NCI-H1436 treated with DMSO at 0.1 percent for 48 hours (cell line): ENCODE data around the gene TRIB2.
"Not testable (repeated sequence)": the region's sequence is repeated elsewhere in the genome, so short reads cannot be mapped to it uniquely, and the experiment has no call there.

Experiments used
- DNase-seq: peaks from one replicate; lab custom pipeline; 2025; lab: John Stamatoyannopoulos, UW

Gene TRIB2

GRCh38 chr2:12716282-12717190 is at the start of gene TRIB2:
Gene TRIB2 (plus strand): TSS chr2:12716936. CDS start chr2:12718308, 1,372 bp downstream.
- no peak for DNase-seq

DNA sequence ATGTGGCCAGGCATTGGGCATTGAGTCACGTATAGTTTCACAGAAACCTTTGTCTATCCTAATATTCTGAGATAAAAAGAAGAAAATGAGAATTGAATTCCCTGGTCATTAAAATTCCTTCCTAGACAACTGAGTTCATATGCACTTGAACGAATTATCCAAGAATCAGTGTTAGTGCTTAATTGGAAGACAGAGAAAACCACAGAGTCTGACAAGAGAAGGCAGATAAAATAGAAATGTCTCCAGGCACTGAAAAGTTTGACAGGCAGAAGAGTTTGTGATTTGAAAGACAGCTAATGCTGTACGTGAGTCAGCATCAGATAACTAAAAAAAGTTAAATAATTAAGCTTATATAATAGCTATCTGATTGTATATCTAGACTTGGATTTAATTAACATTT is 47.7 kb upstream of the TRIB2 start:
- DNase-seq, result no peak

GRCh38 chr2:12672711-12673315 is 43.9 kb upstream of the TRIB2 start:
- DNase-seq, result no peak

DNA sequence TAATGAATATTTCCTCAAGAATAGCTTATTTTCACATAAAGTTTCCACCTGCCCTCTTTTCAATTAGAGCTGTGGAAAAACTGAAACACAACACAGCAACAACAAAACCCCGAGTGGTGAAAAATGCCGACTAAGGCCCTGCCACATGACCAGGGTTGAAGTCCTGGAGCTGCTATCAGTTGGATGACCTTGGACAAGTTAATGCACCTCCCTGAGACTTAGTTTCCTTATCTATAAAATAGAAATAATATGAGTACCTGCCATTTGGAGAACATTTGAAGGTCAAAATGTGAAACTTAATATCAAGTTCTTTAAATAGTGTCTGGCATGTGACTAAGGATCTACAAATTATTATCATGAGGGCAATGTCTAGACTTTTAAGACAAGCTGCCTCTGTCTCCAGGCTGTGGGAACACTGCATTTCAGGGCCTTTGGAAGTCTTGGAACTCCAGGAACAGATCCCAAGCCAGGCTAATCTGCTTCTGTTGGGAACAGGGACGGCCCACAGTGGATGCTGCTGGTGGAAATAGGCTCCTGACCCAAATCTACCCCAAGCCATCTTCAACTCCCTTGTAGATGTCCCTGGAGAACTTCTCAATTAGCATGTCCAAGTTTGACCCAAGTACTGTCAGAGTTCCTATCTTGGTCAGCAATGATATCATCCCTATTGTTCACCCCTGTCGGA is 42.0 kb upstream of the TRIB2 start:
- DNase-seq, result no peak

DNA sequence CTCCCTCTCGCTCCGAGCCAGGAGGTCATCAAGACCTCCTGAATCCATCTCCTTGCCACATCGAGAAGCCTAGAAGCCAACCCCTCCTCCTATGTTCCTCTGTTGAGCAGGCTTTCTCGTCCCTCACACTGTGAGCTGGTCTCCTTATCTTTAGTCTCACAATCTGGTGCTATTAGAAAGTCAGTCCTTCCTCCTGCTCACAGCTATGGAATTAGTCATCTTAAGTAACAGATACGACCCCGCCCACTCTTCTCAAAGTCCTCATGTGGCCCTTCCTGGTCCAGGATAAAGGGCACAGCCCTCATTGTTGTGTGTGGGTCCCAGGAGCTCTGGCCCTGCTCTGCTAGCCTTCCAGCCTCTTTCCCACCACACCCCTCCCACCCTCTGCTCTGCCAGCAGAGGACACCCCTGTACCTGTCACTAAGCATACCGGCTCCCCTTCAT is 41.4 kb upstream of the TRIB2 start:
- no peak for DNase-seq

GRCh38 chr2:12675801-12676200 is 40.9 kb upstream of the TRIB2 start:
- no peak for DNase-seq

GRCh38 chr2:12676771-12677170 is 40.0 kb upstream of the TRIB2 start:
- no peak for DNase-seq

DNA sequence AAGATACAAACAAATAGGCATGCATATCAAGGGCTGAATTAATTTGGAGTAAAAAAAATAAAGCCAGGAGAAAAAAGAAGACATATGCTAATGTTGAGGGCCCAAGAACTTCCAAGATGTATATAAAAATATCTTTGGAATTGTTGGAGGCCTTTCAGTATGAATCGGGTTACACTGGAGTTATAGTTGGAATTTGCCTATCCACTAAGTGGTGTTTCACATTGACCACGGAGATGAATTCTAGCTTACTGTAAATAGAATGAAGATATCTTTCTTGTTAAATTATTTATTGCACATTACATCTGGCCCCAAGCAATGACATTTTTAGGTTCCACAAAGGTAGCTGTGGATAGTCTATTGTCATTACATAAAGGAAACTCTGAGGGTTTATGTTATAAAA is 38.5 kb upstream of the TRIB2 start:
- DNase-seq, result no peak

DNA sequence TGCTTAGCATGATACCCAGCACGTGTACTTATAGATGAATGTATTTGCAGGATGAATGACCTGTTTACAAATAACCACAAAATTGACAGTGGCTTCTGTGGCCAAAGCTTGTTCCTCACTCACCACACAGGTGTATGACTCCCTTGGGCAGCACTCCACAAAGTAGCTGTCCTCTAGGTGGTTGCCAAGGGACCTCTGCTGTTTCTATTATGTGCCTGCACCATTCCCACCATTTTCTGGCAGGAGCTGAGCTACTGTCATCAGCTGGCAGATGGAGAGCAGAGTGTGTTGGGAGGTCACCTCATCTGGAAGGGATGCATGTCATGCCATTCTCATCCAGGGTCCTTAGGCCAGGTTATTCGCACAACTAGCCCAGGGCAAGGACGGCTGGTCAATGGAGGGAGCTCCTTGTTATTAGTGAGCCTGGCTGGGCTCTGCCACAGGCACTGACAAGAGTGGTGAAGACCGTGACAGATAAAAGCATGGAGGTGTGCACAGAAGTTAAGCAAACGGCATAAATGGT is 37.1 kb upstream of the TRIB2 start:
- DNase-seq, result no peak

DNA sequence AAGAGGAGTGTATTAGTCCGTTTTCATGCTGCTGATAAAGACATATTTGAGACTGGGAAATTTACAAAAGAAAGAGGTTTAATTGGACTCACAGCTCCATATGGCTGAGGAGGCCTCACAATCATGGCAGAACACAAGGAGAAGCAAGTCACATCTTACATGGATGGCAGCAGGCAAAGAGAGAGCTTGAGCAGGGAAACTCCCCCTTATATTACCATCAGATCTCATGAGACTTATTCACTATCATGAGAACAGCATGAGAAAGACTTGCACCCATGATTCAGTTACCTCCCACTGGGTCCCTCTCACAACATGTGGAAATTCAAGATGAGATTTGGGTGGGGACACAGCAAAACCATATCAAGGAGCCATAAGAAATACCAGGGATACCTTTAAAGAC is 36.6 kb upstream of the TRIB2 start:
- not testable (repeated sequence) for DNase-seq

GRCh38 chr2:12682017-12682416 is 34.7 kb upstream of the TRIB2 start:
- DNase-seq, result no peak

DNA sequence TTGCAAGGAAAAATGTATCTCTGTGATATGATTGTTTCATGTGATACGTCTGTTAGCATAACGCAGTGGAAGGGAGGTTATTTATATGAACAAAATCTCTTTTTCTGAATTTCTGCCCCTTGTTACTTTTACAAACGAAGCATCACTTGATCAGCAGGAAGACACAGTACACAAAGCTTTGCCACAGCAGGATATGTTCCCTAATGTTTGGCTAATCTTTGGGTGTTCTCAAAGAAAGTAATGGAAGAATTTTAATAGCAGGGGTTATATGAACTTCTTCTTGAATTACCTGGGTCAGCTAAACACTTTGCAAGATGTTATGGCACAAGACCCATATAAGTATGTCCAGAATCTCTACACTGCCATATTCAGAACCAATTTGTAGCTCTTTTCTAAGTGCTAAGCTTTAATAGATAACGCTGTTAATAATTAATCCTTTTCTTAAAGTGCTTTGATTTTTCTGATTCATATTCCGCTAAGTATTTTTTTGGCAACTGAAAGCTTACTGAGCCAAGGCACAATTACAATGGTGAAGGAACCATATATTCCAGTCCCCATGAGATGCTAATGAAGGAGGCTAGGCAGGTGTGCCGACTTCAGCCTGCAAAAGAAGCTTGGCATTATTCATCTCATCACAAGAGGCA is 33.2 kb upstream of the TRIB2 start:
- no peak for DNase-seq

GRCh38 chr2:12684471-12684936 is 32.2 kb upstream of the TRIB2 start:
- no peak for DNase-seq

DNA sequence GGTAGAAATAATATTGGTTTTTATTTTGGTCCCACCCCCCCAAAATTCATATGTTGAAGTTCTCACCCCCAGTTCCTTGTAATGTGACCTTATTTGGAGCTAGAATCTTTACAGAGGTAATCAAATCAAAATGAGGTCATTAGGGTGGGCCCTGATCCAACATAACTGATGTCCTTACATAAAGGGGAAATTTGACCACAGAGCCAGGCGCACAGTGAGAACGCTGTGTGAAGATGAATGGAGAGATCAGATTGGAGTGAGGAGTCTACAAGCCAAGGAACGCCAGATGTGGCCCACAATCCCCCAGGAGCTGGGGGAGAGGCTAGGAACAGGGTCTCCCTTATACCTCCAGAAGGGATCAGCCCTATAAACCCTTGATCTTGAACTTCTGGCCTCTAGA is 31.6 kb upstream of the TRIB2 start:
- DNase-seq, result no peak

GRCh38 chr2:12685956-12686355 is 30.8 kb upstream of the TRIB2 start:
- DNase-seq, result no peak

- no peak for DNase-seq
Observed at GRCh38 chr2:12686708-12687283, 29.9 kb upstream of the TRIB2 start.

GRCh38 chr2:12688091-12688490 is 28.6 kb upstream of the TRIB2 start:
- no peak for DNase-seq

GRCh38 chr2:12688893-12689292 is 27.8 kb upstream of the TRIB2 start:
- no peak for DNase-seq

DNA sequence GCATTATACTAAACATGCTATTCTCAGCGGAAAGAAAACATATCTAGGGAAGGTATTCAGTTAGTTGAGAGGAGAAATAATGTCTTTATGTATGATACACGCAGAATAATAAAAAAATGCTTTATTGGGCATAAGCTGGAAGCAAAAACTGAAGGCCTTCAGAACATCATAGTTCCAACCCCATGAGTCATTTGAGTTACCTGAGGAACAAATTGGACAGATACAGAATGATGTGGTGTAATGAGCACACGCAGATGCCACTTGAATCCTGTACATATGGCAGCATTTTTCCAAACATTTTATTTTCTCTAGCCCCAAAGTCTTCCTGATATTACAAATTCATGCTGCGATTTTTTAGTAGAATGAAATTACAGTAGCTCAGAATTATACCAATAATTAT is 23.2 kb upstream of the TRIB2 start:
- DNase-seq, result no peak

- no peak for DNase-seq
Observed at GRCh38 chr2:12694990-12695774, 21.6 kb upstream of the TRIB2 start.

DNA sequence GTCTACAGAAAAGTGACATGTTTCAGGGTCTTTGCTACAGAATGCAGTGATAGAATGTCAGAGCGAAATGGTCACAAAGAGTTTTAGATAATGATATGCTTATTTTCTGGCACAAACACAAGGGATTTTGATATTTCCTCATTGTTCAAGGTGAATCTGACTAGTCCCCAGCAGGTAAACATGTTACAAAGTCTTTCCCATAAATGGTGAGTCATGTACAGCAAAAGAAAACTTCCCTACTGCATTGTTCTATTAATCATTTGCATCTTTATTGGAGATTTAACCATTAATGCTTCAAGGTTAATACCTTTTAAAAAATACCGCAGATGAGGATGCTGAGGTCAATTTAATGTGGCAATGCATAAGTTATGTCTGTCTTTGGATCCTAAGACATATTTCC is 19.1 kb upstream of the TRIB2 start:
- DNase-seq, result no peak
